HepG2 (cell line): ENCODE measurements around the gene UACA. TPM values are rescaled to one million over a fixed set of nuclear protein-coding genes. Genes with fewer than 3 reads are reported as not detected.
A peak's percentile ranks its signal among the peaks of the same experiment; 100 is the strongest.

Source experiments
- ATAC-seq: fragments of 200-7000 bp; cut with Tn5 transposase; 3 replicates; pipeline ENCODE4 v1.9.1; 2020; ENCODE audit warnings: mild to moderate bottlenecking, moderate library complexity
- BruUV-seq: library from RNA; stranded (reverse); fragments of 400-500 nt; replicated peaks from 2 replicates; lab custom pipeline; 2021; lab: Mats Ljungman, UMichigan
- CTCF ChIA-PET: fragments of 300-600 bp; formaldehyde crosslinking; extraction: SDS; loops from one replicate; lab custom pipeline; 2021; ENCODE audit warnings: low total read pairs, inconsistent platforms, low intra/inter-chr PET ratio; lab: Yijun Ruan, JAX
- POLR2A ChIA-PET: fragments of 350-600 bp; sonication (Branson Sonifier 250); formaldehyde crosslinking; loops from one replicate; lab custom pipeline; 2020; ENCODE audit warnings: antibody characterized with exemption, inconsistent platforms; lab: Yijun Ruan, JAX
- DNase-seq: peaks from one replicate; pipeline ENCODE4 v3.0.0-alpha.2; 2015; ENCODE audit warnings: low spot score
- FAIRE-seq: peaks from 3 replicates; lab custom pipeline; 2011; peaks lifted over from hg19 to GRCh38; lab: Jason Lieb, UNC
- H2AFZ ChIP-seq: one replicate; pipeline ENCODE4 v1.6.1; 2011; ENCODE audit warnings: low read length, inconsistent platforms
- H3K27ac ChIP-seq: fragments of 300-600 bp; 3 replicates; pipeline ENCODE4 v1.8.0; 2011; ENCODE audit warnings: mixed run types, mild to moderate bottlenecking, mixed read lengths, low read length, inconsistent platforms; ENCODE audit not compliant: insufficient read depth; ENCODE audit errors: extremely low read length
- H3K27me3 ChIP-seq, 2 experiments: fragments of 200-600 bp in 1 of 2; 2 replicates in 1 of 2; 3 replicates in 1 of 2; pipeline versions ENCODE4 v1.6.0 to v1.8.0; 2011; ENCODE audit warnings: low read length in 2 of 2, mild to moderate bottlenecking in 2 of 2, moderate library complexity in 2 of 2, inconsistent platforms in 1 of 2; ENCODE audit not compliant: insufficient read depth in 2 of 2, control insufficient read depth in 1 of 2
- H3K36me3 ChIP-seq, 2 experiments: fragments of 200-600 bp in 1 of 2; replicated peaks in 1 of 2; 2 replicates in 1 of 2; 3 replicates in 1 of 2; pipeline versions ENCODE4 v1.5.1 to v1.8.0; 2011; ENCODE audit warnings: low read length in 2 of 2, inconsistent platforms in 1 of 2; ENCODE audit not compliant: insufficient read depth in 2 of 2, control insufficient read depth in 1 of 2
- H3K4me1 ChIP-seq: 2 replicates; pipeline ENCODE4 v1.5.1; 2012; ENCODE audit warnings: low read length, inconsistent platforms; ENCODE audit not compliant: insufficient read depth
- H3K4me2 ChIP-seq: 2 replicates; pipeline ENCODE4 v1.6.0; 2011; ENCODE audit warnings: low read depth, low read length, inconsistent platforms
- H3K4me3 ChIP-seq, 3 experiments: fragments of 200-600 bp in 1 of 3; sonication (generic), shearing (Covaris generic) in 1 of 3; replicated peaks in 1 of 3; 2 replicates each; pipeline ENCODE4 v1.5.1; 2011 to 2016; ENCODE audit warnings: low read length in 3 of 3, inconsistent platforms in 2 of 3, low read depth in 2 of 3, mild to moderate bottlenecking in 2 of 3, control low read depth in 1 of 3, mixed read lengths in 1 of 3; ENCODE audit not compliant: insufficient read depth in 1 of 3
- H3K79me2 ChIP-seq: one replicate; pipeline ENCODE4 v1.6.1; 2011; ENCODE audit warnings: low read length, inconsistent platforms; ENCODE audit not compliant: insufficient read depth
- H3K9ac ChIP-seq: 2 replicates; pipeline ENCODE4 v1.6.0; 2011; ENCODE audit warnings: mild to moderate bottlenecking, low read depth, low read length, inconsistent platforms; ENCODE audit not compliant: insufficient read depth
- H3K9me3 ChIP-seq: 2 replicates; pipeline ENCODE4 v1.5.1; 2012; ENCODE audit warnings: mild to moderate bottlenecking, low read length
- H4K20me1 ChIP-seq: 2 replicates; pipeline ENCODE4 v1.6.0; 2011; ENCODE audit warnings: inconsistent platforms, mild to moderate bottlenecking, low read length, moderate library complexity; ENCODE audit not compliant: insufficient read depth
- ASH2L ChIP-seq: fragments of 300-600, 200-600 bp; sonication (generic); IDR thresholded peaks from 2 replicates; pipeline ENCODE4 v1.7.0; 2017; ENCODE audit warnings: low read depth, mild to moderate bottlenecking, moderate library complexity, mixed read lengths, low read length; ENCODE audit not compliant: insufficient read length
- CBX1 ChIP-seq: IDR thresholded peaks from one replicate; pipeline ENCODE4 v1.6.1; 2016; ENCODE audit warnings: antibody characterized with exemption, low read depth
- GPN1 ChIP-seq: sonication (generic); formaldehyde crosslinking; IDR thresholded peaks from 2 replicates; pipeline ENCODE4 v1.5.1; 2020; ENCODE audit warnings: missing genetic modification reagents, borderline replicate concordance
- HMGXB4 ChIP-seq, 2 experiments: sonication (generic) in 1 of 2; formaldehyde crosslinking in 1 of 2; IDR thresholded peaks; 2 replicates each; pipeline versions ENCODE4 v1.4.0 to v1.6.1; 2018 to 2020; ENCODE audit warnings: missing genetic modification reagents in 2 of 2, borderline replicate concordance in 1 of 2, low read depth in 1 of 2, mild to moderate bottlenecking in 1 of 2, missing biosample characterization in 1 of 2
- HOXA3 ChIP-seq: sonication (generic); formaldehyde crosslinking; IDR thresholded peaks from 2 replicates; pipeline ENCODE4 v1.5.0; 2020; ENCODE audit warnings: missing genetic modification reagents
- JUND ChIP-seq: sonication (generic); formaldehyde crosslinking; IDR thresholded peaks from 2 replicates; pipeline ENCODE4 v1.8.0; 2022; ENCODE audit warnings: mild to moderate bottlenecking, missing genetic modification reagents
- KLF11 ChIP-seq: IDR thresholded peaks from 2 replicates; pipeline ENCODE4 v1.6.1; 2016; ENCODE audit warnings: missing compliant biosample characterization
- MYNN ChIP-seq: sonication (generic); formaldehyde crosslinking; IDR thresholded peaks from 2 replicates; pipeline ENCODE4 v1.4.0; 2020; ENCODE audit warnings: mild to moderate bottlenecking, low read depth, missing genetic modification reagents
- PBX2 ChIP-seq: IDR thresholded peaks from 2 replicates; pipeline ENCODE4 v1.6.1; 2016; ENCODE audit warnings: control low read depth
- POGZ ChIP-seq: sonication (generic); formaldehyde crosslinking; IDR thresholded peaks from 2 replicates; pipeline ENCODE4 v1.4.0; 2020; ENCODE audit warnings: mild to moderate bottlenecking, missing genetic modification reagents
- RFX1 ChIP-seq: fragments of 450-650 bp; IDR thresholded peaks from 2 replicates; pipeline ENCODE4 v1.6.1; 2017
- TOE1 ChIP-seq: sonication (generic); formaldehyde crosslinking; IDR thresholded peaks from 2 replicates; pipeline ENCODE4 v1.4.0; 2020; ENCODE audit warnings: mild to moderate bottlenecking, missing genetic modification reagents
- ZNF326 ChIP-seq: sonication (generic); formaldehyde crosslinking; IDR thresholded peaks from 2 replicates; pipeline ENCODE4 v1.4.0; 2020; ENCODE audit warnings: missing genetic modification reagents, borderline replicate concordance
- ZNF530 ChIP-seq: sonication (generic); formaldehyde crosslinking; IDR thresholded peaks from 2 replicates; pipeline ENCODE4 v1.5.0; 2020; ENCODE audit warnings: low read depth, mild to moderate bottlenecking, missing genetic modification reagents
- ZNF713 ChIP-seq: sonication (generic); formaldehyde crosslinking; IDR thresholded peaks from 2 replicates; pipeline ENCODE4 v1.4.0; 2020; ENCODE audit warnings: mild to moderate bottlenecking, missing genetic modification reagents
- ZNF788 ChIP-seq: sonication (generic); formaldehyde crosslinking; IDR thresholded peaks from 2 replicates; pipeline ENCODE4 v1.5.0; 2020; ENCODE audit warnings: mild to moderate bottlenecking, missing genetic modification reagents, borderline replicate concordance
- WGBS: methylation state at CpG from one replicate; pipeline ENCODE4 v1.1.6; 2017; ENCODE audit warnings: low lambda C conversion rate; 5-methylcytosine and 5-hydroxymethylcytosine counted together
- in situ Hi-C: cut with HindIII; loops from 2 replicates; pipeline ENCODE4 v1.10.0; 2017; ENCODE audit warnings: low pct_unique_long_range_greater_than_20kb; ENCODE audit not compliant: extremely low pct_ligation_motif_present
- intact Hi-C: fragments of 100-400 bp; cut with micrococcal nuclease; formaldehyde crosslinking; loops from one replicate; pipeline ENCODE4 v1.10.0; 2022; ENCODE audit not compliant: unreplicated experiment
- polyA plus RNA-seq, 8 experiments: library from polyadenylated mRNA; depleted of rRNA in 3 of 8; stranded (reverse) in 7 of 8; unstranded in 1 of 8; fragments of >200 nt; fragmentation: Illumina TruSeq in 4 of 8; extraction: Trizol in 4 of 8; gene quantifications; 2 replicates each; pipeline versions ENCODE4 v1.2.1 to v1.2.3, GENCODE V29; 2011 to 2016; ENCODE audit warnings: low read depth in 4 of 8, missing spikeins in 1 of 8, mixed read lengths in 1 of 8; ENCODE audit not compliant: insufficient read depth in 1 of 8
- total RNA-seq, 5 experiments: library from RNA; depleted of rRNA; stranded (reverse); fragments of >200 nt; fragmentation: Illumina TruSeq; extraction: Trizol; gene quantifications; 2 replicates each; pipeline ENCODE4 v1.2.3, GENCODE V29; 2016; ENCODE audit warnings: low read depth in 1 of 5
- TF ChIP-seq, protein P1 (sequence below): sonication (generic); formaldehyde crosslinking; IDR thresholded peaks from 2 replicates; pipeline ENCODE4 v1.5.0; 2020; ENCODE audit warnings: mild to moderate bottlenecking, missing genetic modification reagents, moderate library complexity
- TF ChIP-seq, protein P2 (sequence below): sonication (generic); formaldehyde crosslinking; IDR thresholded peaks from 2 replicates; pipeline ENCODE4 v1.4.0; 2020; ENCODE audit warnings: missing genetic modification reagents

Gene UACA
- total and polyA plus RNA-seq, 2 of the 13 experiments (the other 11 are each of a cell fraction or from before 2014, with no cell fraction given), result 17.8 to 39.2 TPM

GRCh38 chr15:70763120-70763949, at the start of gene UACA (continued):
- TF ChIP-seq ZNF530 (no peak), ZNF713 (CRISPR knock-in tag) (0 out of 2 replicates have a peak, but pooled peaks have one; percentile 58), GPN1 (no peak), POGZ (CRISPR knock-in tag) (peak; percentile 78), JUND (CRISPR knock-in tag) (no peak), ZNF788 (CRISPR knock-in tag) (peak; percentile 49; the same call in 1 of the 2 replicates), ZNF326 (CRISPR knock-in tag) (no peak), TOE1 (CRISPR knock-in tag) (no peak), CBX1 (peak; percentile 51), RFX1 (no peak)
- TF ChIP-seq, protein P1, sequence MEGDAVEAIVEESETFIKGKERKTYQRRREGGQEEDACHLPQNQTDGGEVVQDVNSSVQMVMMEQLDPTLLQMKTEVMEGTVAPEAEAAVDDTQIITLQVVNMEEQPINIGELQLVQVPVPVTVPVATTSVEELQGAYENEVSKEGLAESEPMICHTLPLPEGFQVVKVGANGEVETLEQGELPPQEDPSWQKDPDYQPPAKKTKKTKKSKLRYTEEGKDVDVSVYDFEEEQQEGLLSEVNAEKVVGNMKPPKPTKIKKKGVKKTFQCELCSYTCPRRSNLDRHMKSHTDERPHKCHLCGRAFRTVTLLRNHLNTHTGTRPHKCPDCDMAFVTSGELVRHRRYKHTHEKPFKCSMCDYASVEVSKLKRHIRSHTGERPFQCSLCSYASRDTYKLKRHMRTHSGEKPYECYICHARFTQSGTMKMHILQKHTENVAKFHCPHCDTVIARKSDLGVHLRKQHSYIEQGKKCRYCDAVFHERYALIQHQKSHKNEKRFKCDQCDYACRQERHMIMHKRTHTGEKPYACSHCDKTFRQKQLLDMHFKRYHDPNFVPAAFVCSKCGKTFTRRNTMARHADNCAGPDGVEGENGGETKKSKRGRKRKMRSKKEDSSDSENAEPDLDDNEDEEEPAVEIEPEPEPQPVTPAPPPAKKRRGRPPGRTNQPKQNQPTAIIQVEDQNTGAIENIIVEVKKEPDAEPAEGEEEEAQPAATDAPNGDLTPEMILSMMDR (CRISPR knock-in tag), result peak; percentile 17; the same call in 1 of the 2 replicates

GRCh38 chr15:70812827-70813364, 49.5 kb upstream of the UACA start:
- Histone ChIP-seq H3K9me3 (no peaks in the 10 kb centered on the region), H3K36me3 (no peaks in the 10 kb centered on the region), H3K27me3 (peaks cover 2 to 9% of the 10 kb centered on the region in 2 experiments; a peak in 3 of 5 replicates), H2AFZ (no peak overlapping the region), H4K20me1 (no peaks in the 10 kb centered on the region), H3K4me3 (no peak overlapping the region), H3K4me1 (peaks cover 22% of the 10 kb centered on the region), H3K9ac (no peak overlapping the region), H3K79me2 (no peaks in the 10 kb centered on the region), H3K4me2 (no peak overlapping the region), H3K27ac (no peak overlapping the region)
- BruUV-seq, result no TSS peak
- ChIA-PET CTCF (interaction anchor here (1.4 to 1.8 kb wide), 2 partner anchors 91 to 133 kb away, joined by 7 to 8 read pairs; no protein-coding TSS in a partner anchor), POLR2A (no interaction called here)
- DNase-seq, result no peak
- 22% methylated on average over 4 of the region's 4 CpGs for WGBS
- ATAC-seq, result no peak
- intact Hi-C loops, result loop anchor here (1.0 to 10.0 kb wide), 3 partner anchors 88 to 244 kb away; no protein-coding TSS in a partner anchor
- in situ Hi-C loops, result no loop called here
- no peak for FAIRE-seq
- TF ChIP-seq ASH2L (no peak), HMGXB4 (CRISPR knock-in tag; IDR thresholded peaks at IDR 0.05; ENCODE audit: borderline replicate concordance in 1 of 2, low read depth in 1 of 2) (no peak), MYNN (CRISPR knock-in tag) (no peak), KLF11 (CRISPR knock-in tag) (no peak), PBX2 (CRISPR knock-in tag) (no peak), HOXA3 (CRISPR knock-in tag) (no peak)
- TF ChIP-seq, protein P2, sequence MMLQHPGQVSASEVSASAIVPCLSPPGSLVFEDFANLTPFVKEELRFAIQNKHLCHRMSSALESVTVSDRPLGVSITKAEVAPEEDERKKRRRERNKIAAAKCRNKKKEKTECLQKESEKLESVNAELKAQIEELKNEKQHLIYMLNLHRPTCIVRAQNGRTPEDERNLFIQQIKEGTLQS (CRISPR knock-in tag), result no peak
